Right atrium auricular region (tissue), 2 donors: Measurements from ENCODE around the gene TFAP2C. TPM values are rescaled to one million over a fixed set of nuclear protein-coding genes. Genes with fewer than 3 reads are reported as not detected.

Experiments used
- DNase-seq: peaks from one replicate; pipeline ENCODE4 v3.0.0-alpha.2; 2019; ENCODE audit warnings: low spot score
- H3K27ac ChIP-seq, 2 donors: fragments of 200-600 bp; sonication (generic); 1 replicate in 1 of 2; 2 replicates in 1 of 2; pipeline ENCODE4 v1.5.1; 2016 to 2019
- H3K27me3 ChIP-seq, 2 donors: fragments of 200-600 bp; sonication (generic); one replicate each; pipeline versions ENCODE4 v1.5.1 to v1.6.0; 2017 to 2019
- H3K36me3 ChIP-seq: fragments of 200-600 bp; sonication (generic); one replicate; pipeline ENCODE4 v1.5.1; 2016
- H3K4me1 ChIP-seq, 2 donors: fragments of 200-600 bp; sonication (generic); one replicate each; pipeline versions ENCODE4 v1.5.1 to v1.6.0; 2017 to 2019
- H3K4me3 ChIP-seq, 2 donors: fragments of 200-600 bp; sonication (generic); 1 replicate in 1 of 2; 2 replicates in 1 of 2; pipeline ENCODE4 v1.5.1; 2017 to 2019; ENCODE audit warnings: mild to moderate bottlenecking in 1 of 2, moderate library complexity in 1 of 2
- H3K9me3 ChIP-seq, 2 donors: fragments of 200-600 bp; sonication (generic); one replicate each; pipeline ENCODE4 v1.5.1; 2019
- CTCF ChIP-seq, 2 donors: fragments of 200-600 bp; sonication (generic); IDR thresholded peaks; one replicate each; pipeline ENCODE4 v1.5.1; 2019; ENCODE audit warnings: antibody characterized with exemption in 2 of 2
- total RNA-seq, 2 donors: library from RNA; depleted of rRNA; stranded (reverse); fragments of >200 nt; gene quantifications; one replicate each; pipeline ENCODE4 v1.1.0, GENCODE V29; 2016

TFAP2C gene
- total RNA-seq, 2 donors from 2014 or later = 0.37 to 0.39 TPM

- H3K9me3 ChIP-seq = no peaks in the 10 kb centered on the region
- no peak overlapping the region for H3K4me3 ChIP-seq
- no peak for TF ChIP-seq CTCF (IDR thresholded peaks at IDR 0.05)
- no peak overlapping the region for H3K27ac ChIP-seq
- H3K36me3 ChIP-seq = no peaks in the 10 kb centered on the region
- no peak for DNase-seq
- no peaks in the 10 kb centered on the region for H3K27me3 ChIP-seq
- H3K4me1 ChIP-seq = no peaks in the 10 kb centered on the region
Measured at GRCh38 chr20:56683077-56683865, 54.2 kb downstream of the TFAP2C start.

DNA sequence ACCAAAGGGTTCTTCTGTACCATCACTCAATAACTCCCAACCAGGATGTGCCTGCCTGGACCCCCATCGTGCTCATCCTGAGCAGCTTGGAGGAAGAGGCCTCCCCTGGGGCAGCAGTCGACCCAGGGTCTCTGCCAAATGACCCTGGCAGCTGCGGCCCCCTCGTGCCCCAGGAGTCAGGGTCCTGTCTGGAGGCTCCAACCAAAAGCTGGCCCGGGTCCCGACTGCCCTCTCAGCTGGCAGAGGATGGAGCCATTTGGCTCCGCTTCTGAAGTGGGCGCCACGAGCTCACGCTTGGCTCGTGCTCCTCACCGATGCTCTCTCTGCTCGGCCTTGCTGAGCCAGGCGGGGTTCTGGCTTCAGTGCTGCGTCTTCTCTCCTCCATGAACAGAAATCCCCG is 56.8 kb downstream of the TFAP2C start:
- DNase-seq = no peak
- Histone ChIP-seq H3K9me3 (no peaks in the 10 kb centered on the region), H3K27ac (no peak overlapping the region), H3K4me3 (no peak overlapping the region), H3K27me3 (no peaks in the 10 kb centered on the region), H3K4me1 (no peaks in the 10 kb centered on the region), H3K36me3 (no peaks in the 10 kb centered on the region)
- no peak for TF ChIP-seq CTCF (IDR thresholded peaks at IDR 0.05)

DNA sequence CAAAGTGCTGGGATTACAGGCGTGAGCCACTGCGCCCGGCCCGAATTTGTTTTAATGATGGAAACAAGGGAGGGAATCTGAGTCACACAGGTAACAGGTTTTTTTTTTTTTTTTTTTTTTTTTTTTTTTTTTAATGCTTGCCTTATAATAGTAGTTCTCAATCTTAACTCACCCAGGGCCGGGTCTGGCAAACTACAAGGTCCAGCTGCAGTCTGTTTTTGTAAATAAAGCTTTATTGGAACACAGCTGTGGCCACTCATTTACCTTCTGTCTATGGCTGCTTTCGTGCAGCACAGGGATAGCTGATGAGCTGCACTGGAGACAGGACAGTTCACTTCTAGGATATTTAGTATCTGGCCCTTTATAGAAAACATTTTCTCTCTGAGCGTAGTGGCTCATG is 58.0 kb downstream of the TFAP2C start:
- no peak for TF ChIP-seq CTCF (IDR thresholded peaks at IDR 0.05)
- no peaks in the 10 kb centered on the region for H3K36me3 ChIP-seq
- no peaks in the 10 kb centered on the region for H3K9me3 ChIP-seq
- H3K4me3 ChIP-seq = no peak overlapping the region
- H3K27ac ChIP-seq = no peak overlapping the region
- no peaks in the 10 kb centered on the region for H3K4me1 ChIP-seq
- no peak for DNase-seq
- no peaks in the 10 kb centered on the region for H3K27me3 ChIP-seq

GRCh38 chr20:56688106-56688505 is 59.0 kb downstream of the TFAP2C start:
- TF ChIP-seq CTCF (IDR thresholded peaks at IDR 0.05) = no peak
- Histone ChIP-seq H3K9me3 (no peaks in the 10 kb centered on the region), H3K27ac (no peak overlapping the region), H3K36me3 (no peaks in the 10 kb centered on the region), H3K27me3 (no peaks in the 10 kb centered on the region), H3K4me1 (no peaks in the 10 kb centered on the region), H3K4me3 (no peak overlapping the region)
- DNase-seq = no peak

Other genes starting within 250 kb of the TFAP2C start
- 1 to 10 TPM; 2.0 to 7.6 TPM for gene AURKA, start 237.1 kb upstream of the TFAP2C start, total RNA-seq
- gene CSTF1, start 236.7 kb upstream of the TFAP2C start, total RNA-seq = 10 to 100 TPM; 16.4 to 22.8 TPM
- gene CASS4, start 217.0 kb upstream of the TFAP2C start, total RNA-seq = 1 to 10 TPM; 2.0 to 2.4 TPM
- 10 to 100 TPM; 48.6 to 49.4 TPM for gene RTF2, start 160.7 kb upstream of the TFAP2C start, total RNA-seq
- gene FAM209A, start 104.6 kb upstream of the TFAP2C start, total RNA-seq = not detected
- not detected for gene FAM209B, start 96.1 kb upstream of the TFAP2C start, total RNA-seq